HCT116 (cell line): ENCODE data around the gene CPA1.

Source experiments
- ELF1 ChIP-seq: IDR thresholded peaks from 2 replicates; pipeline ENCODE4 v1.6.1; 2012; ENCODE audit warnings: low read depth, borderline replicate concordance
- EZH2 ChIP-seq: fragments of 200-600 bp; sonication (generic); IDR thresholded peaks from 2 replicates; pipeline ENCODE4 v1.6.1; 2017; ENCODE audit warnings: antibody characterized with exemption, mixed run types
- FOSL1 ChIP-seq: IDR thresholded peaks from 2 replicates; pipeline ENCODE4 v1.6.1; 2012; ENCODE audit warnings: low read depth
- REST ChIP-seq: IDR thresholded peaks from 2 replicates; pipeline ENCODE4 v1.6.1; 2012; ENCODE audit warnings: low read depth
- TCF7L2 ChIP-seq: IDR thresholded peaks from 2 replicates; pipeline ENCODE4 v1.7.0; 2011; ENCODE audit warnings: borderline replicate concordance, inconsistent platforms; ENCODE audit not compliant: insufficient read depth, insufficient read length; ENCODE audit errors: extremely low read depth
- TF ChIP-seq, protein P1 (sequence below), 3 experiments: fragments of 200-600 bp in 1 of 3; sonication (generic) in 1 of 3; IDR thresholded peaks in 2 of 3; conservative IDR thresholded peaks in 1 of 3; 2 replicates each; pipeline ENCODE4 v1.5.1; 2012 to 2017; ENCODE audit warnings: low read depth in 2 of 3, low read length in 2 of 3, antibody characterized with exemption in 1 of 3, borderline replicate concordance in 1 of 3, control low read depth in 1 of 3, mild to moderate bottlenecking in 1 of 3, mixed read lengths in 1 of 3, mixed run types in 1 of 3, moderate library complexity in 1 of 3; ENCODE audit not compliant: insufficient read depth in 1 of 3

DNA sequence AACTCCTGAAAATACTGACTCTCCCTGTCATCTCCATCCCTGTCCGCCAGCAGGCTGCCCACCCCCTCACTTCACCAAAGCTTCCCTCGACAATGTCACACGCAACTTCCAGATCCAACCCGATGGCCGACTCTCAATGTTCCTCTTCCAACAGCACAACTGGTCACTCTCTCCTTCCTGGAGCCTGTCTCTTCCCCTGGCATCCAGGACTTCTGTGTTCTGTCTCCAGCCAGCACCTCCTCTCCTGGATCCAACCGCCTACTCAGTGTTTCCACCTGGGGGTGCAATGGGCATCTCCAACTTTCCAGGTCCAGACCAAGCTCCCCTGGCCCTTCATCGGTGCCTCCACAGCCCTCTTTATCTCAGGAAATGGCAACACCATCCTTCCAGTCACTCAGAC, 27.1 kb upstream of the CPA1 start:
- TF ChIP-seq ELF1 = no peak
- TF ChIP-seq, protein P1, sequence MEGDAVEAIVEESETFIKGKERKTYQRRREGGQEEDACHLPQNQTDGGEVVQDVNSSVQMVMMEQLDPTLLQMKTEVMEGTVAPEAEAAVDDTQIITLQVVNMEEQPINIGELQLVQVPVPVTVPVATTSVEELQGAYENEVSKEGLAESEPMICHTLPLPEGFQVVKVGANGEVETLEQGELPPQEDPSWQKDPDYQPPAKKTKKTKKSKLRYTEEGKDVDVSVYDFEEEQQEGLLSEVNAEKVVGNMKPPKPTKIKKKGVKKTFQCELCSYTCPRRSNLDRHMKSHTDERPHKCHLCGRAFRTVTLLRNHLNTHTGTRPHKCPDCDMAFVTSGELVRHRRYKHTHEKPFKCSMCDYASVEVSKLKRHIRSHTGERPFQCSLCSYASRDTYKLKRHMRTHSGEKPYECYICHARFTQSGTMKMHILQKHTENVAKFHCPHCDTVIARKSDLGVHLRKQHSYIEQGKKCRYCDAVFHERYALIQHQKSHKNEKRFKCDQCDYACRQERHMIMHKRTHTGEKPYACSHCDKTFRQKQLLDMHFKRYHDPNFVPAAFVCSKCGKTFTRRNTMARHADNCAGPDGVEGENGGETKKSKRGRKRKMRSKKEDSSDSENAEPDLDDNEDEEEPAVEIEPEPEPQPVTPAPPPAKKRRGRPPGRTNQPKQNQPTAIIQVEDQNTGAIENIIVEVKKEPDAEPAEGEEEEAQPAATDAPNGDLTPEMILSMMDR (IDR thresholded peaks at IDR 0.05 in 2 of 3, conservative IDR thresholded peaks at IDR 0.05 in 1 of 3; ENCODE audit: borderline replicate concordance in 1 of 3, insufficient read depth in 1 of 3, low read depth in 2 of 3, low read length in 2 of 3) = no peak; a peak in 1 of 6 replicates
- TF ChIP-seq REST = no peak
- TF ChIP-seq EZH2 = no peak
- no peak for TF ChIP-seq TCF7L2
- no peak for TF ChIP-seq FOSL1
